ENCODE data around the gene ZBTB16. TPM values are rescaled to one million over a fixed set of nuclear protein-coding genes. Genes with fewer than 3 reads are reported as not detected.

ZBTB16 gene
- total and polyA plus RNA-seq, 12 donors = 7.9 to 119 (median 53.2) TPM

- WGBS, 4 donors = 52 to 63% (median 60%) methylated on average over 5 to 6 of the region's 6 CpGs
- no peaks in the 10 kb centered on the region for H3K27me3 ChIP-seq
- H3K9me3 ChIP-seq (replicated peaks in 1 of 3) = no peaks in the 10 kb centered on the region
- no peaks in the 10 kb centered on the region for H3K4me1 ChIP-seq (replicated peaks in 1 of 2)
- TF ChIP-seq POLR2A (IDR thresholded peaks at IDR 0.05) (no peak), CTCF (IDR thresholded peaks at IDR 0.05) (no peak)
- no peak overlapping the region for H3K4me3 ChIP-seq
- intact Hi-C loops (cut with DNase I) = no loop called here
- H3K36me3 ChIP-seq (replicated peaks in 1 of 2) = no peaks in the 10 kb centered on the region
- no peak overlapping the region for H3K27ac ChIP-seq
- DNase-seq = no peak
Measured at GRCh38 chr11:114015117-114015516, 44.4 kb upstream of the ZBTB16 start.

- Histone ChIP-seq H3K27ac (no peak overlapping the region), H3K9me3 (replicated peaks in 1 of 3) (no peaks in the 10 kb centered on the region), H3K36me3 (replicated peaks in 1 of 2) (no peaks in the 10 kb centered on the region), H3K27me3 (no peaks in the 10 kb centered on the region), H3K4me3 (no peak overlapping the region), H3K4me1 (replicated peaks in 1 of 2) (no peaks in the 10 kb centered on the region)
- TF ChIP-seq POLR2A (IDR thresholded peaks at IDR 0.05) = no peak
- no peak for TF ChIP-seq CTCF (IDR thresholded peaks at IDR 0.05)
- intact Hi-C loops (cut with DNase I) = no loop called here
- WGBS, 4 donors = 90 to 98% (median 95%) methylated on average over 2 of the region's 2 CpGs
- no peak for DNase-seq
Measured at GRCh38 chr11:114016986-114017385, 42.5 kb upstream of the ZBTB16 start.

- DNase-seq = no peak
- no peaks in the 10 kb centered on the region for H3K4me1 ChIP-seq (replicated peaks in 1 of 2)
- H3K9me3 ChIP-seq (replicated peaks in 1 of 3) = no peaks in the 10 kb centered on the region
- intact Hi-C loops (cut with DNase I) = no loop called here
- H3K27me3 ChIP-seq = no peaks in the 10 kb centered on the region
- no peak overlapping the region for H3K4me3 ChIP-seq
- TF ChIP-seq POLR2A (IDR thresholded peaks at IDR 0.05) (no peak), CTCF (IDR thresholded peaks at IDR 0.05) (no peak)
- no peaks in the 10 kb centered on the region for H3K36me3 ChIP-seq (replicated peaks in 1 of 2)
- 45 to 65% (median 49%) methylated on average over 2 of the region's 2 CpGs for WGBS, 4 donors
- no peak overlapping the region for H3K27ac ChIP-seq
Measured at GRCh38 chr11:114017723-114018122, 41.8 kb upstream of the ZBTB16 start.

- Histone ChIP-seq H3K9me3 (replicated peaks in 1 of 3) (no peaks in the 10 kb centered on the region), H3K36me3 (replicated peaks in 1 of 2) (no peaks in the 10 kb centered on the region), H3K4me1 (replicated peaks in 1 of 2) (no peaks in the 10 kb centered on the region), H3K27me3 (no peaks in the 10 kb centered on the region), H3K27ac (no peak overlapping the region), H3K4me3 (no peak overlapping the region)
- WGBS, 4 donors = 83 to 90% (median 87%) methylated on average over 3 of the region's 3 CpGs
- intact Hi-C loops (cut with DNase I) = no loop called here
- no peak for DNase-seq
- TF ChIP-seq CTCF (IDR thresholded peaks at IDR 0.05) (no peak), POLR2A (IDR thresholded peaks at IDR 0.05) (no peak)
Measured at GRCh38 chr11:114019046-114019445, 40.5 kb upstream of the ZBTB16 start.

All from adrenal gland (tissue), 12 donors.